Measurements from ENCODE around the gene SLC38A10.

- TF ChIP-seq CTCF (IDR thresholded peaks at IDR 0.05; ENCODE audit: poor library complexity, severe bottlenecking) (no peak), POLR2AphosphoS5 (IDR thresholded peaks at IDR 0.05) (no peak), EZH2 (IDR thresholded peaks at IDR 0.05; ENCODE audit: borderline replicate concordance, insufficient read depth, low read length, poor library complexity, severe bottlenecking) (no peak), TAF1 (IDR thresholded peaks at IDR 0.05; ENCODE audit: low read depth) (no peak), RAD21 (conservative IDR thresholded peaks at IDR 0.05) (no peak)
These were observed 9.2 kb downstream of the SLC38A10 start for GRCh38 chr17:81285894-81286293.
